ENCODE measurements around the gene TAF3. TPM values are rescaled to one million over a fixed set of nuclear protein-coding genes. Genes with fewer than 3 reads are reported as not detected.

TAF3 gene
- total RNA-seq, 1 donor from 2014 or later, result 10.8 TPM

GRCh38 chr10:7915923-7916536 lies 97.7 kb downstream of the TAF3 start:
- H3K27me3 ChIP-seq (ENCODE audit: low read depth), result no peaks in the 10 kb centered on the region
- no peaks in the 10 kb centered on the region for H3K4me1 ChIP-seq
- H3K9me3 ChIP-seq, result no peaks in the 10 kb centered on the region
- ATAC-seq (peak; percentile 58 to 71), DNase-seq (no peak)
- no peak for TF ChIP-seq CTCF (IDR thresholded peaks at IDR 0.05)
- H3K36me3 ChIP-seq, result no peaks in the 10 kb centered on the region
- H3K27ac ChIP-seq, result no peak overlapping the region
- no peak overlapping the region for H3K4me3 ChIP-seq
- intact Hi-C loops (cut with DNase I), result no loop called here

- no peaks in the 10 kb centered on the region for H3K4me1 ChIP-seq
- no peak overlapping the region for H3K4me3 ChIP-seq
- H3K27me3 ChIP-seq (ENCODE audit: low read depth), result no peaks in the 10 kb centered on the region
- no peak for DNase-seq
- no peak overlapping the region for H3K27ac ChIP-seq
- H3K36me3 ChIP-seq, result no peaks in the 10 kb centered on the region
- intact Hi-C loops (cut with DNase I), result no loop called here
- no peak for TF ChIP-seq CTCF (IDR thresholded peaks at IDR 0.05)
- no peak for ATAC-seq
- H3K9me3 ChIP-seq, result no peaks in the 10 kb centered on the region
Measured at GRCh38 chr10:7917736-7918135, 99.4 kb downstream of the TAF3 start.

GRCh38 chr10:7922707-7923106 lies 104.4 kb downstream of the TAF3 start:
- intact Hi-C loops (cut with DNase I), result no loop called here
- ATAC-seq (no peak), DNase-seq (no peak)
- no peak for TF ChIP-seq CTCF (IDR thresholded peaks at IDR 0.05)
- Histone ChIP-seq H3K4me1 (no peaks in the 10 kb centered on the region), H3K4me3 (no peak overlapping the region), H3K36me3 (no peaks in the 10 kb centered on the region), H3K9me3 (no peaks in the 10 kb centered on the region), H3K27me3 (ENCODE audit: low read depth) (no peaks in the 10 kb centered on the region), H3K27ac (no peak overlapping the region)

- intact Hi-C loops (cut with DNase I), result no loop called here
- ATAC-seq, result no peak
- H3K9me3 ChIP-seq, result no peaks in the 10 kb centered on the region
- no peak for TF ChIP-seq CTCF (IDR thresholded peaks at IDR 0.05)
- no peak overlapping the region for H3K4me3 ChIP-seq
- DNase-seq, result no peak
- H3K4me1 ChIP-seq, result no peaks in the 10 kb centered on the region
- no peak overlapping the region for H3K27ac ChIP-seq
- H3K27me3 ChIP-seq (ENCODE audit: low read depth), result no peaks in the 10 kb centered on the region
- H3K36me3 ChIP-seq, result no peaks in the 10 kb centered on the region
Measured at GRCh38 chr10:7928536-7928935, 110.2 kb downstream of the TAF3 start.

GRCh38 chr10:7932301-7933036 lies 114.2 kb downstream of the TAF3 start:
- no peak for TF ChIP-seq CTCF (IDR thresholded peaks at IDR 0.05)
- no peak overlapping the region for H3K4me3 ChIP-seq
- intact Hi-C loops (cut with DNase I), result no loop called here
- H3K27me3 ChIP-seq (ENCODE audit: low read depth), result no peaks in the 10 kb centered on the region
- H3K36me3 ChIP-seq, result no peaks in the 10 kb centered on the region
- no peak overlapping the region for H3K27ac ChIP-seq
- peaks cover 4% of the 10 kb centered on the region for H3K9me3 ChIP-seq
- DNase-seq, result no peak
- ATAC-seq, result no peak
- H3K4me1 ChIP-seq, result no peaks in the 10 kb centered on the region
